ENCODE data around the gene REG4.

DNA sequence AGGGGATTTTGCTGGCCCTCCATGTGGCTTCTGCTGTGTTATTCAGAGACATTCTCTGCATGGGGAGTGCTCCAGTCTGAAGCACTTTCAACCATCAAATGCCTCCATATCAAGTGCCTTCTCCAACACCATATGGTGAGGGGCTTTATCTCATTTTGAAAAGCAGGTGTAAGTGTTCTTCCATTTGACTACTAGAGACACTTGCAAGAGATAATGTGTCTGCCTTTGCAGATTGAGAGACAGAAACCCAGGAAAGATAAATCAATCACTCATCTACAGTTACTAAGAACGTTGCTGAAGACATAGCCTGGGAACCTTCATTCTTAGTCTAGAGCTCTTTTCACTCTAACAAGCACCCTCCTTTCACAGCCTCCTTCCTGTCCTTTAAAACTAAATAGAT, 29.5 kb upstream of the REG4 start:
- TF ChIP-seq, protein P1, sequence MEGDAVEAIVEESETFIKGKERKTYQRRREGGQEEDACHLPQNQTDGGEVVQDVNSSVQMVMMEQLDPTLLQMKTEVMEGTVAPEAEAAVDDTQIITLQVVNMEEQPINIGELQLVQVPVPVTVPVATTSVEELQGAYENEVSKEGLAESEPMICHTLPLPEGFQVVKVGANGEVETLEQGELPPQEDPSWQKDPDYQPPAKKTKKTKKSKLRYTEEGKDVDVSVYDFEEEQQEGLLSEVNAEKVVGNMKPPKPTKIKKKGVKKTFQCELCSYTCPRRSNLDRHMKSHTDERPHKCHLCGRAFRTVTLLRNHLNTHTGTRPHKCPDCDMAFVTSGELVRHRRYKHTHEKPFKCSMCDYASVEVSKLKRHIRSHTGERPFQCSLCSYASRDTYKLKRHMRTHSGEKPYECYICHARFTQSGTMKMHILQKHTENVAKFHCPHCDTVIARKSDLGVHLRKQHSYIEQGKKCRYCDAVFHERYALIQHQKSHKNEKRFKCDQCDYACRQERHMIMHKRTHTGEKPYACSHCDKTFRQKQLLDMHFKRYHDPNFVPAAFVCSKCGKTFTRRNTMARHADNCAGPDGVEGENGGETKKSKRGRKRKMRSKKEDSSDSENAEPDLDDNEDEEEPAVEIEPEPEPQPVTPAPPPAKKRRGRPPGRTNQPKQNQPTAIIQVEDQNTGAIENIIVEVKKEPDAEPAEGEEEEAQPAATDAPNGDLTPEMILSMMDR (IDR thresholded peaks at IDR 0.05), result no peak
- TF ChIP-seq POLR2AphosphoS5 (IDR thresholded peaks at IDR 0.05) (no peak), POLR2A (IDR thresholded peaks at IDR 0.05) (no peak)

Measured in sigmoid colon (tissue), 4 donors.